ENCODE data around the gene OR5AK2. TPM values are rescaled to one million over a fixed set of nuclear protein-coding genes. Genes with fewer than 3 reads are reported as not detected.
"Not testable (repeated sequence)": the region's sequence is repeated elsewhere in the genome, so short reads cannot be mapped to it uniquely, and the experiment has no call there.

The OR5AK2 gene
- total RNA-seq (2014; rRNA removed; shearing (Covaris generic); ENCODE audit: low replicate concordance): not detected in 2 replicates

- Histone ChIP-seq H4K20me1 (ENCODE audit: insufficient read depth, low read depth, low read length) (no peaks in the 10 kb centered on the region), H3K9me2 (replicated peaks; ENCODE audit: insufficient read depth, low read length) (no peaks in the 10 kb centered on the region), H3K4me3 (ENCODE audit: low read length) (no peak within 1 kb of the TSS), H3K79me2 (ENCODE audit: low read length) (no peaks in the 10 kb centered on the region), H3K9me3 (ENCODE audit: low read length) (no peaks in the 10 kb centered on the region), H3K36me3 (ENCODE audit: insufficient read depth, low read length) (no peaks in the 10 kb centered on the region), H3K27ac (ENCODE audit: low read length) (no peak within 1 kb of the TSS), H3K27me3 (ENCODE audit: low read length) (no peaks in the 10 kb centered on the region), H3K4me2 (ENCODE audit: low read depth, low read length, poor library complexity, severe bottlenecking) (no peak within 1 kb of the TSS), H2AFZ (ENCODE audit: low read length) (no peak within 1 kb of the TSS), H3K4me1 (ENCODE audit: low read length) (no peaks in the 10 kb centered on the region), H3K9ac (ENCODE audit: low read length) (no peak within 1 kb of the TSS)
- DNase-seq: no peak
Observed at GRCh38 chr11:56988614-56989013, at the start of gene OR5AK2. TSS of gene OR5AK2 (plus strand) at chr11:56988914. CDS start at chr11:56988914, 0 bp downstream.

GRCh38 chr11:56945526-56945925 lies 43.2 kb upstream of the OR5AK2 start:
- not testable (repeated sequence) for H3K27ac ChIP-seq (ENCODE audit: low read length); H3K9ac ChIP-seq (ENCODE audit: low read length); DNase-seq; H2AFZ ChIP-seq (ENCODE audit: low read length); H4K20me1 ChIP-seq (ENCODE audit: insufficient read depth, low read depth, low read length); H3K4me1 ChIP-seq (ENCODE audit: low read length); H3K4me3 ChIP-seq (ENCODE audit: low read length); H3K9me3 ChIP-seq (ENCODE audit: low read length); H3K4me2 ChIP-seq (ENCODE audit: low read depth, low read length, poor library complexity, severe bottlenecking); H3K36me3 ChIP-seq (ENCODE audit: insufficient read depth, low read length); H3K9me2 ChIP-seq (replicated peaks; ENCODE audit: insufficient read depth, low read length); H3K79me2 ChIP-seq (ENCODE audit: low read length); H3K27me3 ChIP-seq (ENCODE audit: low read length)

- H3K27me3 ChIP-seq (ENCODE audit: low read length): no peaks in the 10 kb centered on the region
- H3K9me3 ChIP-seq (ENCODE audit: low read length): no peaks in the 10 kb centered on the region
- no peaks in the 10 kb centered on the region for H3K36me3 ChIP-seq (ENCODE audit: insufficient read depth, low read length)
- no peak overlapping the region for H3K4me2 ChIP-seq (ENCODE audit: low read depth, low read length, poor library complexity, severe bottlenecking)
- H3K79me2 ChIP-seq (ENCODE audit: low read length): no peaks in the 10 kb centered on the region
- no peak overlapping the region for H3K9ac ChIP-seq (ENCODE audit: low read length)
- H3K27ac ChIP-seq (ENCODE audit: low read length): no peak overlapping the region
- H3K4me1 ChIP-seq (ENCODE audit: low read length): no peaks in the 10 kb centered on the region
- H3K4me3 ChIP-seq (ENCODE audit: low read length): no peak overlapping the region
- H2AFZ ChIP-seq (ENCODE audit: low read length): no peak overlapping the region
- no peaks in the 10 kb centered on the region for H4K20me1 ChIP-seq (ENCODE audit: insufficient read depth, low read depth, low read length)
- DNase-seq: no peak
- H3K9me2 ChIP-seq (replicated peaks; ENCODE audit: insufficient read depth, low read length): no peaks in the 10 kb centered on the region
Observed at GRCh38 chr11:56948991-56949515, 39.7 kb upstream of the OR5AK2 start.

- Histone ChIP-seq H3K4me1 (ENCODE audit: low read length) (no peaks in the 10 kb centered on the region), H3K79me2 (ENCODE audit: low read length) (no peaks in the 10 kb centered on the region), H3K9me2 (replicated peaks; ENCODE audit: insufficient read depth, low read length) (no peaks in the 10 kb centered on the region), H3K36me3 (ENCODE audit: insufficient read depth, low read length) (no peaks in the 10 kb centered on the region), H3K4me3 (ENCODE audit: low read length) (no peak overlapping the region), H3K9ac (ENCODE audit: low read length) (no peak overlapping the region), H3K4me2 (ENCODE audit: low read depth, low read length, poor library complexity, severe bottlenecking) (no peak overlapping the region), H3K9me3 (ENCODE audit: low read length) (no peaks in the 10 kb centered on the region), H3K27ac (ENCODE audit: low read length) (no peak overlapping the region), H4K20me1 (ENCODE audit: insufficient read depth, low read depth, low read length) (no peaks in the 10 kb centered on the region), H3K27me3 (ENCODE audit: low read length) (no peaks in the 10 kb centered on the region), H2AFZ (ENCODE audit: low read length) (no peak overlapping the region)
- DNase-seq: no peak
Observed at GRCh38 chr11:56950510-56950909, 38.2 kb upstream of the OR5AK2 start.

- not testable (repeated sequence) for H3K9me2 ChIP-seq (replicated peaks; ENCODE audit: insufficient read depth, low read length); H3K9ac ChIP-seq (ENCODE audit: low read length); H3K9me3 ChIP-seq (ENCODE audit: low read length); H3K4me2 ChIP-seq (ENCODE audit: low read depth, low read length, poor library complexity, severe bottlenecking); H3K36me3 ChIP-seq (ENCODE audit: insufficient read depth, low read length); H3K4me1 ChIP-seq (ENCODE audit: low read length); H3K79me2 ChIP-seq (ENCODE audit: low read length); H2AFZ ChIP-seq (ENCODE audit: low read length); H4K20me1 ChIP-seq (ENCODE audit: insufficient read depth, low read depth, low read length); H3K27me3 ChIP-seq (ENCODE audit: low read length); DNase-seq; H3K4me3 ChIP-seq (ENCODE audit: low read length); H3K27ac ChIP-seq (ENCODE audit: low read length)
Observed at GRCh38 chr11:56953907-56954306, 34.8 kb upstream of the OR5AK2 start.

GRCh38 chr11:56961609-56962008 lies 27.1 kb upstream of the OR5AK2 start:
- Histone ChIP-seq H4K20me1 (ENCODE audit: insufficient read depth, low read depth, low read length) (no peaks in the 10 kb centered on the region), H3K4me2 (ENCODE audit: low read depth, low read length, poor library complexity, severe bottlenecking) (no peak overlapping the region), H3K9ac (ENCODE audit: low read length) (no peak overlapping the region), H3K4me3 (ENCODE audit: low read length) (no peak overlapping the region), H3K36me3 (ENCODE audit: insufficient read depth, low read length) (no peaks in the 10 kb centered on the region), H3K4me1 (ENCODE audit: low read length) (no peaks in the 10 kb centered on the region), H3K79me2 (ENCODE audit: low read length) (no peaks in the 10 kb centered on the region), H3K27me3 (ENCODE audit: low read length) (no peaks in the 10 kb centered on the region), H3K9me3 (ENCODE audit: low read length) (no peaks in the 10 kb centered on the region), H3K27ac (ENCODE audit: low read length) (no peak overlapping the region), H2AFZ (ENCODE audit: low read length) (no peak overlapping the region), H3K9me2 (replicated peaks; ENCODE audit: insufficient read depth, low read length) (no peaks in the 10 kb centered on the region)
- no peak for DNase-seq

- Histone ChIP-seq H3K9ac (ENCODE audit: low read length) (no peak overlapping the region), H3K9me3 (ENCODE audit: low read length) (no peaks in the 10 kb centered on the region), H3K79me2 (ENCODE audit: low read length) (no peaks in the 10 kb centered on the region), H2AFZ (ENCODE audit: low read length) (no peak overlapping the region), H3K36me3 (ENCODE audit: insufficient read depth, low read length) (no peaks in the 10 kb centered on the region), H4K20me1 (ENCODE audit: insufficient read depth, low read depth, low read length) (no peaks in the 10 kb centered on the region), H3K27me3 (ENCODE audit: low read length) (no peaks in the 10 kb centered on the region), H3K4me2 (ENCODE audit: low read depth, low read length, poor library complexity, severe bottlenecking) (no peak overlapping the region), H3K4me3 (ENCODE audit: low read length) (no peak overlapping the region), H3K4me1 (ENCODE audit: low read length) (no peaks in the 10 kb centered on the region), H3K27ac (ENCODE audit: low read length) (no peak overlapping the region), H3K9me2 (replicated peaks; ENCODE audit: insufficient read depth, low read length) (no peaks in the 10 kb centered on the region)
- DNase-seq: no peak
Observed at GRCh38 chr11:56967726-56968125, 21.0 kb upstream of the OR5AK2 start.

- no peaks in the 10 kb centered on the region for H3K27me3 ChIP-seq (ENCODE audit: low read length)
- H3K9ac ChIP-seq (ENCODE audit: low read length): no peak overlapping the region
- H3K27ac ChIP-seq (ENCODE audit: low read length): no peak overlapping the region
- H3K79me2 ChIP-seq (ENCODE audit: low read length): no peaks in the 10 kb centered on the region
- no peaks in the 10 kb centered on the region for H3K9me2 ChIP-seq (replicated peaks; ENCODE audit: insufficient read depth, low read length)
- H3K36me3 ChIP-seq (ENCODE audit: insufficient read depth, low read length): no peaks in the 10 kb centered on the region
- no peaks in the 10 kb centered on the region for H3K9me3 ChIP-seq (ENCODE audit: low read length)
- H3K4me2 ChIP-seq (ENCODE audit: low read depth, low read length, poor library complexity, severe bottlenecking): no peak overlapping the region
- H2AFZ ChIP-seq (ENCODE audit: low read length): no peak overlapping the region
- no peak for DNase-seq
- H4K20me1 ChIP-seq (ENCODE audit: insufficient read depth, low read depth, low read length): no peaks in the 10 kb centered on the region
- H3K4me3 ChIP-seq (ENCODE audit: low read length): no peak overlapping the region
- no peaks in the 10 kb centered on the region for H3K4me1 ChIP-seq (ENCODE audit: low read length)
Observed at GRCh38 chr11:56968524-56968923, 20.2 kb upstream of the OR5AK2 start.

GRCh38 chr11:56977314-56977713 lies 11.4 kb upstream of the OR5AK2 start:
- Histone ChIP-seq H3K79me2 (ENCODE audit: low read length) (no peaks in the 10 kb centered on the region), H3K9me3 (ENCODE audit: low read length) (no peaks in the 10 kb centered on the region), H3K4me2 (ENCODE audit: low read depth, low read length, poor library complexity, severe bottlenecking) (no peak overlapping the region), H4K20me1 (ENCODE audit: insufficient read depth, low read depth, low read length) (no peaks in the 10 kb centered on the region), H3K4me1 (ENCODE audit: low read length) (no peaks in the 10 kb centered on the region), H3K9ac (ENCODE audit: low read length) (no peak overlapping the region), H3K27ac (ENCODE audit: low read length) (no peak overlapping the region), H3K36me3 (ENCODE audit: insufficient read depth, low read length) (no peaks in the 10 kb centered on the region), H3K9me2 (replicated peaks; ENCODE audit: insufficient read depth, low read length) (no peaks in the 10 kb centered on the region), H3K27me3 (ENCODE audit: low read length) (0 out of 2 replicates have a peak, but pooled peaks cover 3% of the 10 kb centered on the region), H2AFZ (ENCODE audit: low read length) (no peak overlapping the region), H3K4me3 (ENCODE audit: low read length) (no peak overlapping the region)
- no peak for DNase-seq

Data from Karpas-422 (cell line).